HepG2 (cell line): Measurements from ENCODE around the gene NT5M. TPM values are rescaled to one million over a fixed set of nuclear protein-coding genes. Genes with fewer than 3 reads are reported as not detected.

Experiments used
- CCDC6 ChIP-seq: sonication (generic); formaldehyde crosslinking; IDR thresholded peaks from 2 replicates; pipeline ENCODE4 v1.8.1; 2022; ENCODE audit warnings: mild to moderate bottlenecking, missing genetic modification reagents, moderate library complexity
- DMAP1 ChIP-seq: IDR thresholded peaks from 2 replicates; pipeline ENCODE4 v1.6.1; 2016
- HNF4A ChIP-seq: sonication (generic); formaldehyde crosslinking; IDR thresholded peaks from 2 replicates; pipeline ENCODE4 v1.4.0; 2020; ENCODE audit warnings: missing genetic modification reagents
- HNF4G ChIP-seq, 2 experiments: sonication (generic) in 1 of 2; formaldehyde crosslinking in 1 of 2; IDR thresholded peaks; 2 replicates each; pipeline versions ENCODE4 v1.4.0 to v1.6.1; 2011 to 2020; ENCODE audit warnings: borderline replicate concordance in 2 of 2, low read depth in 2 of 2, mild to moderate bottlenecking in 2 of 2, low read length in 1 of 2, missing genetic modification reagents in 1 of 2, moderate library complexity in 1 of 2
- HOMEZ ChIP-seq: IDR thresholded peaks from 2 replicates; pipeline ENCODE4 v1.6.1; 2016; ENCODE audit warnings: low read depth
- MIXL1 ChIP-seq: IDR thresholded peaks from 2 replicates; pipeline ENCODE4 v1.6.1; 2016
- MLXIP ChIP-seq: sonication (generic); formaldehyde crosslinking; IDR thresholded peaks from 2 replicates; pipeline ENCODE4 v1.9.0; 2021; ENCODE audit warnings: missing genetic modification reagents, borderline replicate concordance
- ONECUT2 ChIP-seq: sonication (generic); formaldehyde crosslinking; IDR thresholded peaks from 2 replicates; pipeline ENCODE4 v1.4.0; 2020; ENCODE audit warnings: missing genetic modification reagents
- PRDM4 ChIP-seq: sonication (generic); formaldehyde crosslinking; IDR thresholded peaks from 2 replicates; pipeline ENCODE4 v1.9.0; 2021; ENCODE audit warnings: missing genetic modification reagents, borderline replicate concordance
- RFX3 ChIP-seq: IDR thresholded peaks from 2 replicates; pipeline ENCODE4 v1.6.1; 2016; ENCODE audit warnings: missing biosample characterization, missing genetic modification reagents
- SNRNP70 ChIP-seq: fragments of 200-400 bp; formaldehyde crosslinking; IDR thresholded peaks from 2 replicates; pipeline ENCODE4 v1.6.1; 2017; ENCODE audit warnings: mild to moderate bottlenecking, low read depth, low read length, moderate library complexity
- SOX5 ChIP-seq: IDR thresholded peaks from 2 replicates; pipeline ENCODE4 v1.6.1; 2016; ENCODE audit warnings: borderline replicate concordance
- SPEN ChIP-seq: sonication (generic); formaldehyde crosslinking; IDR thresholded peaks from 2 replicates; pipeline ENCODE4 v1.5.1; 2020; ENCODE audit warnings: low read depth, mild to moderate bottlenecking, missing genetic modification reagents
- TEF ChIP-seq: sonication (generic); formaldehyde crosslinking; IDR thresholded peaks from 2 replicates; pipeline ENCODE4 v1.5.0; 2020; ENCODE audit warnings: missing genetic modification reagents
- TFE3 ChIP-seq: IDR thresholded peaks from 2 replicates; pipeline ENCODE4 v1.6.1; 2016
- ZIK1 ChIP-seq: sonication (generic); formaldehyde crosslinking; IDR thresholded peaks from 2 replicates; pipeline ENCODE4 v1.5.0; 2020; ENCODE audit warnings: mild to moderate bottlenecking, low read depth, missing genetic modification reagents, borderline replicate concordance
- ZNF337 ChIP-seq: sonication (generic); formaldehyde crosslinking; IDR thresholded peaks from 2 replicates; pipeline ENCODE4 v1.5.1; 2020; ENCODE audit warnings: missing genetic modification reagents, low read depth, mild to moderate bottlenecking, borderline replicate concordance
- ZNF572 ChIP-seq: sonication (generic); formaldehyde crosslinking; IDR thresholded peaks from 2 replicates; pipeline ENCODE4 v1.5.1; 2020; ENCODE audit warnings: mild to moderate bottlenecking, missing genetic modification reagents
- ZNF749 ChIP-seq: sonication (generic); formaldehyde crosslinking; IDR thresholded peaks from 2 replicates; pipeline ENCODE4 v1.8.0; 2022; ENCODE audit warnings: mild to moderate bottlenecking, missing genetic modification reagents, moderate library complexity, borderline replicate concordance
- ZNF768 ChIP-seq: sonication (generic); formaldehyde crosslinking; IDR thresholded peaks from 2 replicates; pipeline ENCODE4 v1.4.0; 2020; ENCODE audit warnings: missing genetic modification reagents
- polyA plus RNA-seq, 8 experiments: library from polyadenylated mRNA; depleted of rRNA in 3 of 8; stranded (reverse) in 7 of 8; unstranded in 1 of 8; fragments of >200 nt; fragmentation: Illumina TruSeq in 4 of 8; extraction: Trizol in 4 of 8; gene quantifications; 2 replicates each; pipeline versions ENCODE4 v1.2.1 to v1.2.3, GENCODE V29; 2011 to 2016; ENCODE audit warnings: low read depth in 4 of 8, missing spikeins in 1 of 8, mixed read lengths in 1 of 8; ENCODE audit not compliant: insufficient read depth in 1 of 8
- total RNA-seq, 5 experiments: library from RNA; depleted of rRNA; stranded (reverse); fragments of >200 nt; fragmentation: Illumina TruSeq; extraction: Trizol; gene quantifications; 2 replicates each; pipeline ENCODE4 v1.2.3, GENCODE V29; 2016; ENCODE audit warnings: low read depth in 1 of 5

The NT5M gene
- total and polyA plus RNA-seq, 2 of the 13 experiments (the other 11 are each of a cell fraction or from before 2014, with no cell fraction given) = 0.55 to 0.78 TPM

- TF ChIP-seq RFX3 (CRISPR knock-in tag) (no peak), SOX5 (CRISPR knock-in tag) (peak; percentile 54; the same call in 1 of the 2 replicates), TEF (CRISPR knock-in tag) (no peak), TFE3 (CRISPR knock-in tag) (peak; percentile 76), ZNF768 (CRISPR knock-in tag) (no peak), HNF4G (IDR thresholded peaks at IDR 0.05; ENCODE audit: borderline replicate concordance, low read depth, low read length) (no peak), HNF4G (CRISPR knock-in tag; IDR thresholded peaks at IDR 0.05; ENCODE audit: borderline replicate concordance, low read depth) (0 out of 2 replicates have a peak, but pooled peaks have one; percentile 35), ZIK1 (CRISPR knock-in tag) (no peak), HNF4A (CRISPR knock-in tag) (peak; percentile 37; the same call in 1 of the 2 replicates), CCDC6 (CRISPR knock-in tag) (peak; percentile 81; the same call in 1 of the 2 replicates), ZNF337 (CRISPR knock-in tag) (no peak), MIXL1 (CRISPR knock-in tag) (no peak), HOMEZ (CRISPR knock-in tag) (no peak), PRDM4 (CRISPR knock-in tag) (no peak), ONECUT2 (CRISPR knock-in tag) (no peak), ZNF749 (CRISPR knock-in tag) (no peak), DMAP1 (CRISPR knock-in tag) (peak; percentile 47; the same call in 1 of the 2 replicates), ZNF572 (CRISPR knock-in tag) (no peak), MLXIP (CRISPR knock-in tag) (no peak), SPEN (CRISPR knock-in tag) (peak; percentile 28; the same call in 1 of the 2 replicates), SNRNP70 (no peak)
Observed at GRCh38 chr17:17344507-17345293, 41.5 kb downstream of the NT5M start (continued).
